SH-SY5Y (cell line): ENCODE measurements around the gene EVA1B.

Experiments
- GATA2 ChIP-seq: IDR thresholded peaks from 2 replicates; pipeline ENCODE4 v1.6.1; 2011; ENCODE audit warnings: mild to moderate bottlenecking, low read depth, low read length
- GATA3 ChIP-seq: IDR thresholded peaks from 2 replicates; pipeline ENCODE4 v1.6.1; 2011; ENCODE audit warnings: low read depth, mild to moderate bottlenecking, low read length, moderate library complexity

EVA1B gene, protein sequence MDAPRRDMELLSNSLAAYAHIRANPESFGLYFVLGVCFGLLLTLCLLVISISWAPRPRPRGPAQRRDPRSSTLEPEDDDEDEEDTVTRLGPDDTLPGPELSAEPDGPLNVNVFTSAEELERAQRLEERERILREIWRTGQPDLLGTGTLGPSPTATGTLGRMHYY

GRCh38 chr1:36323636-36324352 lies at the start of gene EVA1B:
TSS of gene EVA1B (minus strand) at chr1:36323645. CDS start at chr1:36323037, 608 bp downstream.
- TF ChIP-seq GATA3: no peak
- no peak for TF ChIP-seq GATA2

DNA sequence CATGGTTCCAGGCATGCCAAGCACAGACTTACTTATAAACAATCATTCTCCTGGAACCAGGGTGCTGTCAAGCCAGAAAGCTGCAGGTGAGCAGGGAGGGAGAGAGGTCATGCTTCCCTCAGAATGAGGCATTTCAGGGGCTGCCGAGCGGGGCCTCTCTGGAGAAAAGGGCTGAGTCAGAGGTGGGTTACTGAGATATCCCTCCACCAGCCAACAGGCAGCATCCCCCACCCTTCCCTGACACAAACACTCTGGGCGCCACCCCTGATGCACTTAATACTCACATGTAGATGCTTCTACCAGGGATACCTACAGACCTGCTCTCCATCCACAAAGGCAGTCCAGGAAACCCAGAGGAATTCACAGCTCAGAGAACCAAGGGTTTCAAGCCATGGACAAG lies 49.2 kb upstream of the EVA1B start:
- no peak for TF ChIP-seq GATA2
- no peak for TF ChIP-seq GATA3

- TF ChIP-seq GATA3 (no peak), GATA2 (no peak)
Measured at GRCh38 chr1:36369061-36369861, 45.8 kb upstream of the EVA1B start.

GRCh38 chr1:36367798-36368197 lies 44.4 kb upstream of the EVA1B start:
- TF ChIP-seq GATA3: no peak
- TF ChIP-seq GATA2: no peak

DNA sequence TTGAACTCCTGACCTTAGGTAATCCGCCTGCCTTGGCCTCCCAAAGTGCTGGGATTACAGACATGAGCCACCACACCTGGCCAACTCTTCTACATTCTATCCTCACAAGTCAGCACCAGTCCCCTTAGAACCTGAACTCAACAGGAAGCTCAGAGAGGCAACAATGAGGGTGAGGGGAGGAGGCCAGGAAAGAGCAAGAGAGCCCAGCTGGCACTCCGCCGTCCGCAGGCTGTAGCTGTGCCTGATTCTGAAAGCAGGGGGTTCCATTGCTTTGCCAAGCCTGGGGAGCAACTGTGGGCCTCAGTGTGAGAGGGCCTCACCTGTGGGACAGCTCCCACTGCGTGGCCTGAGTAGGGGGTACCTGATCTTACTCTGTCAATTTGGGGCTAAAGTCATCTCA lies 43.6 kb upstream of the EVA1B start:
- TF ChIP-seq GATA3 (no peak), GATA2 (no peak)

DNA sequence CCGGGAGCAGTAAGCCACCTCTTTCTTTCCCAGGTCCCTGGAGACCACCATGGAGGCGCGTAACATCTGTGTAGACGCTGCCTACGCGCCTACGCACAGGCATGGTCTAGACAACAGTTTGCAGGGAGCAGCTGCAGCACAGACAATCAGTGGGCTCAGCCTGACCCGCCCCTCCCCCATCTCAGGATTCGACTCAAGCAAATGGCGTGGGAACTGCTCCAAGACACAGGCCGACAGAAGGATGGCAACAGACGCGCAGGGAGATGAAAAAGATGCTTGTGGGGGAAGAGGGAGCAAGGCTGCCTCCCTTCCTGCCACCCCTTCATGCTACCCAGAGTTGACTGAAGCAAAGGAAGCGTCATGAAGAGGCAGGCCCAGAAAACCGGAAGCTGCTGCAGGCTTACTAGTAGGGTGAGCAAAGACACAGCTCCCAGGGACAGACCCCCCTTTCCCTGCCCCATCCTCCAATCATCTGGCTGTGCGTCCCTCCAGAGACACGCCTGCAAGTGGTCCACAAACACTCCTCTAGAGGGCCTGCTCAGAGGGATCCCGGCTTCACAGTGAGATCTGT lies 42.7 kb upstream of the EVA1B start:
- TF ChIP-seq GATA2 (no peak), GATA3 (no peak)

- TF ChIP-seq GATA3 (no peak), GATA2 (no peak)
Measured at GRCh38 chr1:36365381-36365780, 41.9 kb upstream of the EVA1B start.

GRCh38 chr1:36359911-36360550 lies 36.6 kb upstream of the EVA1B start:
- TF ChIP-seq GATA2 (no peak), GATA3 (no peak)

DNA sequence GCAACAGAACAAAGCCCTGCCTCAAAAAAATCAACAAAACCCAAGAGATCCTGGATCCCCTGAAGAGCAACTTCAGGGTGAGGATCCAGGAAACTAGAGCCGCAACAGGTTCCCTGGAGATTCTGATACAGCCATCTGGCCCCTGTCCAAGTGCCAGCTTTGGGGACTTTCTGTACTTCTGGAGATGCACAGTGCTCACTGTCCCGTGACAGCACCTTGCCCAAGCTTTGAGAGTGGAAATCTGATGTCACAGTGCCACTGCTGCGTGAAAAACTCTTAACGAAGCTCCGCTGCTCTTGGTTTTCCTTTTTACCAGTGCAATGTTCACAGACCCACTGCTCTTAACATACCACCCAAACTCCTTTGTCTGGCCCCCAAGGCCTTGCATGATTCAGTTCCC lies 35.9 kb upstream of the EVA1B start:
- TF ChIP-seq GATA2 (no peak), GATA3 (no peak)

GRCh38 chr1:36358514-36359084 lies 35.2 kb upstream of the EVA1B start:
- TF ChIP-seq GATA3 (no peak), GATA2 (no peak)

GRCh38 chr1:36355811-36356210 lies 32.4 kb upstream of the EVA1B start:
- no peak for TF ChIP-seq GATA3
- TF ChIP-seq GATA2: no peak

- no peak for TF ChIP-seq GATA2
Measured at GRCh38 chr1:36354486-36354885, 31.0 kb upstream of the EVA1B start.

- TF ChIP-seq GATA3: no peak
- no peak for TF ChIP-seq GATA2
Measured at GRCh38 chr1:36352910-36353878, 29.7 kb upstream of the EVA1B start.
